Lung (tissue), 12 donors: Measurements from ENCODE around the gene DZIP1. TPM values are rescaled to one million over a fixed set of nuclear protein-coding genes. Genes with fewer than 3 reads are reported as not detected.

Experiments
- ATAC-seq: fragments of 200-7000 bp; cut with Tn5 transposase; one replicate; pipeline ENCODE4 v1.9.1; 2020; ENCODE audit warnings: moderate number of reproducible peaks; ENCODE audit not compliant: insufficient read depth, low FRiP score
- DNase-seq, 3 donors: peaks; one replicate each; pipeline ENCODE4 v3.0.0-alpha.2; 2013 to 2017
- H3K27ac ChIP-seq, 2 donors: one replicate each; pipeline ENCODE4 v1.5.1; 2013; ENCODE audit warnings: mild to moderate bottlenecking in 2 of 2, moderate library complexity in 2 of 2, control low read depth in 1 of 2, inconsistent platforms in 1 of 2, low read depth in 1 of 2, low read length in 1 of 2
- H3K27me3 ChIP-seq, 3 donors: one replicate each; pipeline ENCODE4 v1.5.1; 2013; ENCODE audit warnings: low read length in 2 of 3; ENCODE audit not compliant: control insufficient read depth in 3 of 3, insufficient read depth in 3 of 3
- H3K36me3 ChIP-seq, 4 donors: one replicate each; pipeline ENCODE4 v1.5.1; 2013; ENCODE audit warnings: low read length in 4 of 4, mild to moderate bottlenecking in 1 of 4, moderate library complexity in 1 of 4; ENCODE audit not compliant: control insufficient read depth in 4 of 4, insufficient read depth in 4 of 4
- H3K4me1 ChIP-seq, 5 donors: one replicate each; pipeline ENCODE4 v1.5.1; 2013; ENCODE audit warnings: low read length in 5 of 5, mild to moderate bottlenecking in 2 of 5, moderate library complexity in 1 of 5; ENCODE audit not compliant: control insufficient read depth in 5 of 5, insufficient read depth in 5 of 5
- H3K4me3 ChIP-seq: one replicate; pipeline ENCODE4 v1.5.1; 2013; ENCODE audit warnings: mild to moderate bottlenecking, control low read depth, moderate library complexity
- H3K9ac ChIP-seq, 2 donors: one replicate each; pipeline ENCODE4 v1.5.1; 2013; ENCODE audit warnings: low read length in 2 of 2, control low read depth in 1 of 2; ENCODE audit not compliant: insufficient read depth in 1 of 2
- H3K9me3 ChIP-seq, 4 donors: one replicate each; pipeline ENCODE4 v1.5.1; 2013; ENCODE audit warnings: low read length in 3 of 4, mild to moderate bottlenecking in 1 of 4, moderate library complexity in 1 of 4; ENCODE audit not compliant: control insufficient read depth in 4 of 4, insufficient read depth in 3 of 4
- CTCF ChIP-seq: IDR thresholded peaks from 2 replicates; pipeline ENCODE4 v1.5.1; 2012; ENCODE audit warnings: mild to moderate bottlenecking; ENCODE audit errors: control extremely low read depth, extremely low read depth
- WGBS, 2 donors: extraction: QIAGEN DNeasy Blood & Tissue Kit; methylation state at CpG; one replicate each; pipeline ENCODE4 v1.1.7; 2013; 5-methylcytosine and 5-hydroxymethylcytosine counted together
- polyA plus RNA-seq, 2 donors: library from polyadenylated mRNA; stranded (reverse); fragments of 200-250 nt; gene quantifications; one replicate each; pipeline ENCODE4 v1.2.1, GENCODE V29; 2013
- total RNA-seq, 2 donors: library from RNA; depleted of rRNA in 1 of 2; stranded (reverse); fragments of >200 nt in 1 of 2; gene quantifications; one replicate each; pipeline ENCODE4 v1.2.1, GENCODE V29; 2014 to 2021
- donor health status: control.
- donor health status: control.
- donor health status: Bipolar disorder and iron deficiency.
- donor health status: healthy.
- donor health status: DM: yes; HTN: yes; CAD: no.

DZIP1 gene
- total and polyA plus RNA-seq, 4 donors: 3.9 to 26.4 (median 7.7) TPM

GRCh38 chr13:95536632-95537241 lies 107.8 kb downstream of the DZIP1 start:
- peak in 2 of 3 donors; percentile 78 to 86 for DNase-seq
- no peaks in the 10 kb centered on the region for H3K27me3 ChIP-seq
- H3K36me3 ChIP-seq: no peaks in the 10 kb centered on the region
- no peak overlapping the region for H3K4me3 ChIP-seq
- H3K9me3 ChIP-seq: no peaks in the 10 kb centered on the region
- ATAC-seq: no peak
- no peak for TF ChIP-seq CTCF
- H3K9ac ChIP-seq: no peak overlapping the region
- no peak overlapping the region for H3K27ac ChIP-seq
- WGBS, 2 donors: 19 to 20% methylated on average over 6 of the region's 6 CpGs
- peaks cover 0 to 6% (median 5%) of the 10 kb centered on the region in 5 donors for H3K4me1 ChIP-seq

GRCh38 chr13:95535243-95535642 lies 109.3 kb downstream of the DZIP1 start:
- peak; percentile 77 for ATAC-seq
- Histone ChIP-seq H3K9me3 (no peaks in the 10 kb centered on the region), H3K27me3 (no peaks in the 10 kb centered on the region), H3K4me1 (peaks cover 0 to 5% (median 0%) of the 10 kb centered on the region in 5 donors), H3K36me3 (no peaks in the 10 kb centered on the region), H3K4me3 (no peak overlapping the region), H3K27ac (no peak overlapping the region), H3K9ac (no peak overlapping the region)
- 66 to 71% methylated on average over 3 of the region's 3 CpGs for WGBS, 2 donors
- no peak for TF ChIP-seq CTCF
- DNase-seq: no peak

GRCh38 chr13:95533545-95534160 lies 110.9 kb downstream of the DZIP1 start:
- ATAC-seq (no peak), DNase-seq (no peak)
- Histone ChIP-seq H3K27me3 (no peaks in the 10 kb centered on the region), H3K4me1 (peaks cover 0 to 5% (median 0%) of the 10 kb centered on the region in 5 donors), H3K36me3 (no peaks in the 10 kb centered on the region), H3K9me3 (no peaks in the 10 kb centered on the region), H3K4me3 (no peak overlapping the region), H3K27ac (no peak overlapping the region), H3K9ac (no peak overlapping the region)
- TF ChIP-seq CTCF: no peak
- 72 to 83% methylated on average over 7 of the region's 7 CpGs for WGBS, 2 donors

GRCh38 chr13:95530178-95530577 lies 114.3 kb downstream of the DZIP1 start:
- ATAC-seq (peak; percentile 72), DNase-seq (peak; percentile 16 to 65 (median 21))
- 7 to 12% methylated on average over 5 of the region's 5 CpGs for WGBS, 2 donors
- no peaks in the 10 kb centered on the region for H3K9me3 ChIP-seq
- H3K4me1 ChIP-seq: no peaks in the 10 kb centered on the region
- H3K4me3 ChIP-seq: no peak overlapping the region
- H3K27me3 ChIP-seq: no peaks in the 10 kb centered on the region
- no peak for TF ChIP-seq CTCF
- H3K27ac ChIP-seq: no peak overlapping the region
- no peaks in the 10 kb centered on the region for H3K36me3 ChIP-seq
- no peak overlapping the region for H3K9ac ChIP-seq
